LNCAP (cell line): ENCODE data around the gene CHMP4B.

Experiments
- TF ChIP-seq, protein P1 (sequence below): fragments of 450-650 bp; IDR thresholded peaks from 2 replicates; pipeline ENCODE4 v1.5.1; 2017; ENCODE audit warnings: mild to moderate bottlenecking

CHMP4B gene

GRCh38 chr20:33843050-33843449, 31.9 kb downstream of the CHMP4B start:
- TF ChIP-seq, protein P1, sequence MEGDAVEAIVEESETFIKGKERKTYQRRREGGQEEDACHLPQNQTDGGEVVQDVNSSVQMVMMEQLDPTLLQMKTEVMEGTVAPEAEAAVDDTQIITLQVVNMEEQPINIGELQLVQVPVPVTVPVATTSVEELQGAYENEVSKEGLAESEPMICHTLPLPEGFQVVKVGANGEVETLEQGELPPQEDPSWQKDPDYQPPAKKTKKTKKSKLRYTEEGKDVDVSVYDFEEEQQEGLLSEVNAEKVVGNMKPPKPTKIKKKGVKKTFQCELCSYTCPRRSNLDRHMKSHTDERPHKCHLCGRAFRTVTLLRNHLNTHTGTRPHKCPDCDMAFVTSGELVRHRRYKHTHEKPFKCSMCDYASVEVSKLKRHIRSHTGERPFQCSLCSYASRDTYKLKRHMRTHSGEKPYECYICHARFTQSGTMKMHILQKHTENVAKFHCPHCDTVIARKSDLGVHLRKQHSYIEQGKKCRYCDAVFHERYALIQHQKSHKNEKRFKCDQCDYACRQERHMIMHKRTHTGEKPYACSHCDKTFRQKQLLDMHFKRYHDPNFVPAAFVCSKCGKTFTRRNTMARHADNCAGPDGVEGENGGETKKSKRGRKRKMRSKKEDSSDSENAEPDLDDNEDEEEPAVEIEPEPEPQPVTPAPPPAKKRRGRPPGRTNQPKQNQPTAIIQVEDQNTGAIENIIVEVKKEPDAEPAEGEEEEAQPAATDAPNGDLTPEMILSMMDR = no peak

GRCh38 chr20:33843854-33844253, 32.7 kb downstream of the CHMP4B start:
- TF ChIP-seq, protein P1 = no peak

GRCh38 chr20:33846291-33846935, 35.3 kb downstream of the CHMP4B start:
- TF ChIP-seq, protein P1 = no peak

GRCh38 chr20:33847006-33847405, 35.9 kb downstream of the CHMP4B start:
- TF ChIP-seq, protein P1 = no peak

DNA sequence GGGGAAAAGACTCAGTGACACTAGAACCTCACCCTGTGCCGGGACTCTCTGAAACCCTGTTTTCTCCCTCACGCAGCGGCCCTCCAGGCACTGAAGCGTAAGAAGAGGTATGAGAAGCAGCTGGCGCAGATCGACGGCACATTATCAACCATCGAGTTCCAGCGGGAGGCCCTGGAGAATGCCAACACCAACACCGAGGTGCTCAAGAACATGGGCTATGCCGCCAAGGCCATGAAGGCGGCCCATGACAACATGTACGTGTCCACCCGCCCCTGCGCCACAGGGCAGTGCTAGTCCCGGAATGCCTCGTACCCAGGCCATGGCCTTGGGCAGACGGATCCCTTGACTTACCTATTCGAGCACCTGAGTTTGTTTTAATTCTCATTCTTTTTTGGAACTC, 37.2 kb downstream of the CHMP4B start:
- TF ChIP-seq, protein P1 = no peak

- TF ChIP-seq, protein P1 = no peak
Measured at GRCh38 chr20:33850159-33850558, 39.0 kb downstream of the CHMP4B start.

GRCh38 chr20:33851842-33852466, 40.8 kb downstream of the CHMP4B start:
- TF ChIP-seq, protein P1 = no peak
